GM10248 (cell line): ENCODE measurements around the gene MORC1.
A peak's percentile ranks its signal among the peaks of the same experiment; 100 is the strongest.
"Not testable (repeated sequence)": the region's sequence is repeated elsewhere in the genome, so short reads cannot be mapped to it uniquely, and the experiment has no call there.

Experiments
- CTCF ChIA-PET: fragments of 300-600 bp; sonication (Branson Sonifier 250); formaldehyde crosslinking; extraction: SDS; loops from one replicate; lab custom pipeline; 2021; ENCODE audit warnings: antibody characterized with exemption; lab: Yijun Ruan, JAX
- POLR2A ChIA-PET: fragments of 350-650 bp; sonication (Branson Sonifier 250); formaldehyde crosslinking; extraction: SDS; loops from one replicate; lab custom pipeline; 2020; ENCODE audit warnings: antibody characterized with exemption; lab: Yijun Ruan, JAX
- DNase-seq: peaks from one replicate; pipeline ENCODE4 v3.0.0; 2012; ENCODE audit errors: extremely low spot score
- CTCF ChIP-seq: IDR thresholded peaks from 2 replicates; pipeline ENCODE4 v1.5.1; 2012; ENCODE audit warnings: mild to moderate bottlenecking, low read depth; ENCODE audit errors: extremely low read depth, missing control alignments, control extremely low read depth

MORC1 gene

DNA sequence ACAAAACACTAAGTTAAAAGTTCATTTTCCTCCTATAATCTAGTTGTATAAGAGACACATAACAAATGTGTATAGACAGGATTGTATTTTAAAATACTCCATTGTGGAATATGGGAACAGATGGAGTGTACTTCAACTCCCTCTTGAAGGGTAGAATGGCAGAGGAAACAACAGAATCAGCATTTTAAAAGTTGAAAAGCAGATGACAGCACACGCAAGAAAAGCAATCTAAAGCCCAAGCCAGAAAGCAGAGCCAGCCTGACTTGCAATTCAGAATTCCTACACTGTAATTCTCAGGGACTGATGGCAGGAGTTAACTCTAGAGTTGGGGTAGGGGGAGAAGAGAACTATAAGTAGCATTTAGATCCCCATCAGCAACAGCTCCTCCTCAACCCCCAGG lies 22.8 kb downstream of the MORC1 start:
- POLR2A ChIA-PET, result no interaction called here
- CTCF ChIA-PET, result interaction anchor here (0.9 kb wide), 2 partner anchors 13 to 24 kb away, joined by 3 to 4 read pairs; no protein-coding TSS in a partner anchor
- no peak for TF ChIP-seq CTCF
- DNase-seq, result no peak

- ChIA-PET POLR2A (no interaction called here), CTCF (interaction anchor here (1.0 to 3.0 kb wide), 7 partner anchors 8 to 74 kb away, joined by 3 to 15 read pairs (median 5); no protein-coding TSS in a partner anchor)
- no peak for DNase-seq
- TF ChIP-seq CTCF, result no peak
Observed at GRCh38 chr3:109093561-109093960, 24.4 kb downstream of the MORC1 start.

DNA sequence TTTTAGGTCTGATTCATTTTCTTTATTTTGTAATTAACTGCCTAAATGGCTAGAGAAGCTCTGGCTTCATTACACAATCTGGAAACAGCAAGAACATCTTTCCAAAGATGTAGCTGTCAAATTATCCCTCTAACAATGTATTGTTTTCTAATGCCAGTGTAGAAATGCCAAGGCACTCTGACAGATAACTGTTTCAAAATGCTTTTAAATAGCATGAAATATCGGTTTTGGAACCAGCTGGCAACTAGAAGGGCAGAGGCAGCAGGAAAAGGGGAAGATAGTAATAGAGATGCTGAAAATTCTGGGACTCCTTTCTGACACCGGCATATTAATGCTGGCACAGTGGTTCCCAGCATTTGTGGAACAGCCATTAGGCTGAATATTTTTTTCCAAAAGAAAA lies 26.1 kb downstream of the MORC1 start:
- TF ChIP-seq CTCF, result no peak
- POLR2A ChIA-PET, result no interaction called here
- DNase-seq, result no peak
- CTCF ChIA-PET, result interaction anchor here (0.9 to 3.0 kb wide), 3 partner anchors 9 to 68 kb away, joined by 3 to 15 read pairs (median 3); no protein-coding TSS in a partner anchor

DNA sequence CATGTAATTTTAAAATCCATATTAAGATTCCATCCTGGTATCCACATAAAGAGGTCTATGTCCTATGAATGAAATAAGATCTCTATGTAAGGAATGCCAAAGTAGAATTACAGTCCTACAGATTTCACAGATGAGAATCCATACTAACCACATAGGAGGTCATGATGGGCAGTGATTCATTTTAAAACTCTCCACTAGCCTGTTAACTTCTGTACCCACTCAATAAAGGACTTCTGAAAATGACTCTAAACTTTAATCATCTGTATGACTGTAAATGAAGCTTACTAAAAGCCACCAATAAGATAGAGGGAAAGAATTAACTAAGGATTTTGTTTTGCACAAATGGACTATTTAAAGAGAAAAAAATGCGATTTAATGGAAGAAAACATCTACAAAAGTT lies 28.7 kb downstream of the MORC1 start:
- TF ChIP-seq CTCF, result no peak
- DNase-seq, result no peak
- POLR2A ChIA-PET, result no interaction called here
- CTCF ChIA-PET, result no interaction called here

DNA sequence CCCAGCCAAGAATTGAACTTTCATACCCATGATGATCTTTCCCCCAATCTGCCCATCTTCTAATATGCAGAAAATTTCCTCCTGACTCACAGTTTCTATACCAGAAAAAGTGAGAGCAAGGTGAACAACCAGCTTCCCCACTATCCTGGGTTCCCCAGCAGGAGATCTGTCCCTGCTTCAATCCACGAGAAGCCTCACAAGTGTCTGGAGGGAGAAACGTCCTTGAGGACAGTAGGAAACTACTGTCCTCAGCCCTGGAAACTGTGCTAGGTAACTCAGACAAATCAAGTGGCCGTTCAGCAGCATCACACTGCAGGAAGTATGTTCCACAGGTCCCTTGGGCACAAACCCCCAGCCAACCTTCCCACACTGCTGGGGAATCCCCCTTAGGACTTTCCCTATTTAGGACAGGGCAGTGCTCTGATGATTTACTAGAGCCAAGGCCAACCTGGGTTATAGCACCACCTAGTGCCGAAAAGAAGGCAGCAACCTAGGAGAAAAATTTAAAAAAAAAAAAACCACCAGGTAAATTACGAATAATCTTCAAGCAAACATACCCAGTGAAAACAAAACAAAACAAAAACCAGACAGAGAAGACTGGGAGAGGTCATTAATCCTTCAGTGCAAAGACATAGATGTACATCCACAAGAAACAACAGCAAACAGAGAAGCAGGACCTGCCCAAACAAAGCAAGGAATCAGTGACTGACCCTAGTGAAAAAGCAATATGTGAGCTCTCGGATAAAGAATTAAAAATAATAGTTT lies 36.0 kb downstream of the MORC1 start:
- CTCF ChIA-PET, result interaction anchor here (0.7 to 7.1 kb wide), 23 partner anchors 9 to 435 kb away, joined by 3 to 120 read pairs (median 5); no protein-coding TSS in a partner anchor
- POLR2A ChIA-PET, result no interaction called here
- TF ChIP-seq CTCF, result peak; percentile 78
- peak; percentile 49 for DNase-seq

DNA sequence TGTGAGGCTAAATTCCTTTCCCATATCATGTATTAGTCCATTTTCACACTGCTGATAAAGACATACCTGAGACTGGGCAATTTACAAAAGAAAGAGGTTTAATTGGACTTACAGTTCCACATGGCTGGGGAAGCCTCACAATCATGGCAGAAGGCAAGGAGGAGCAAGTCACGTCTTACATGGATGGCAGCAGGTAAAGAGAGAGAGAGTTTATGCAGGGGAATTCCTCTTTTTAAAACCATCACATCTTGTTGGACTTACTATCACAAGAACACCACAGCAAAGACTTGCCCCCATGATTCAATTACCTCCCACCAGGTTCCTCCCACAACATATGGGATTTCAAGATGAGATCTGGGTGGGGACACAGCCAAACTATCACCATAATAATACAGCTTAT lies 37.8 kb downstream of the MORC1 start:
- POLR2A ChIA-PET, DNase-seq: not testable (repeated sequence)
- CTCF ChIA-PET, result interaction anchor here (1.5 to 7.1 kb wide), 3 partner anchors 9 to 56 kb away, joined by 6 to 120 read pairs (median 15); no protein-coding TSS in a partner anchor

DNA sequence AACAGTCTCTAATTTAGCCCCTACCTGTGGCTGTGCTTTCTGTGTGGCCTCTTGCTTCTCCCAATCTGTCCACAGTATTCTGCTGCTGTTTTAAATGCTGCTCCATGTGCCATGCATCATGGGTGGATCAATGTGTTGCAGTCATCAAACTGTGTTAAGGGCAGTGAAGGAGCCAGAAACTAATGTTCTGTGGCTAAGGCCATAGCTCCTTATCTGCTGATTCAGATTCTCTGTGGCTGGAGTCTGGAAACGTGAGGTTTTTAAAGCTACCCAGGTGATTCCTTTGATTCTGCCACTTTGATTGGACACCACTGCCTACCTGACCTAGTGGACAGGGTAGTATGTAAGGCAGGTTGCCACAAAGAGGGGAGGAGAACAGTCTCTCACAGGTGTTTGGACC lies 44.8 kb downstream of the MORC1 start:
- TF ChIP-seq CTCF, result no peak
- POLR2A ChIA-PET, result no interaction called here
- CTCF ChIA-PET, result interaction anchor here (1.0 to 2.5 kb wide), 4 partner anchors 8 to 54 kb away, joined by 3 to 8 read pairs (median 6); no protein-coding TSS in a partner anchor
- DNase-seq, result no peak
